Measurements from ENCODE around the gene PTPN11.

DNA sequence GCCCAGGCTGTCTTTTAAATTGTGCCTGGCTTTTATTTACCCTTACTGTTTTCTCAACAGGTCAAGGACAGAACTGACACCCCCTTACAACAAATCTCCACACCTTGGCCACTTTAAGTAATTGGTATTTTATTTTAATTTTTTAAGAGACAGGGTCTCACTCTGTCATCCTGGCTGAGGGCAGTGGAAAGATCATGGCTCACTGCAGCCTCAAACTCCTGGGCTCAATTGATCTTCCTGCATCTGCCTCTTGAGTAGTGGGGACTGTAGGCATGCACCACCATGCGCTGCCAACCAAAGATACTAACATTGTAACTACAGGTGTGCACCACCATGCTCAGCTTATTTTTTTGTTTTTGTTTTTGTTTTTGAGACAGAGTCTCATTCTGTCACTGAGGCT is 109.8 kb downstream of the PTPN11 start:
- TF ChIP-seq, protein P1, sequence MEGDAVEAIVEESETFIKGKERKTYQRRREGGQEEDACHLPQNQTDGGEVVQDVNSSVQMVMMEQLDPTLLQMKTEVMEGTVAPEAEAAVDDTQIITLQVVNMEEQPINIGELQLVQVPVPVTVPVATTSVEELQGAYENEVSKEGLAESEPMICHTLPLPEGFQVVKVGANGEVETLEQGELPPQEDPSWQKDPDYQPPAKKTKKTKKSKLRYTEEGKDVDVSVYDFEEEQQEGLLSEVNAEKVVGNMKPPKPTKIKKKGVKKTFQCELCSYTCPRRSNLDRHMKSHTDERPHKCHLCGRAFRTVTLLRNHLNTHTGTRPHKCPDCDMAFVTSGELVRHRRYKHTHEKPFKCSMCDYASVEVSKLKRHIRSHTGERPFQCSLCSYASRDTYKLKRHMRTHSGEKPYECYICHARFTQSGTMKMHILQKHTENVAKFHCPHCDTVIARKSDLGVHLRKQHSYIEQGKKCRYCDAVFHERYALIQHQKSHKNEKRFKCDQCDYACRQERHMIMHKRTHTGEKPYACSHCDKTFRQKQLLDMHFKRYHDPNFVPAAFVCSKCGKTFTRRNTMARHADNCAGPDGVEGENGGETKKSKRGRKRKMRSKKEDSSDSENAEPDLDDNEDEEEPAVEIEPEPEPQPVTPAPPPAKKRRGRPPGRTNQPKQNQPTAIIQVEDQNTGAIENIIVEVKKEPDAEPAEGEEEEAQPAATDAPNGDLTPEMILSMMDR (IDR thresholded peaks at IDR 0.05 in 2 of 3, conservative IDR thresholded peaks at IDR 0.05 in 1 of 3; ENCODE audit: control insufficient read depth in 2 of 3, extremely low read depth in 1 of 3, insufficient read depth in 1 of 3, low read depth in 3 of 3, low read length in 3 of 3): no peak
- TF ChIP-seq POLR2A (IDR thresholded peaks at IDR 0.05; ENCODE audit: low read depth, low read length) (no peak), CBFB (IDR thresholded peaks at IDR 0.05; ENCODE audit: low read depth) (no peak), EP300 (IDR thresholded peaks at IDR 0.05; ENCODE audit: borderline replicate concordance in 1 of 2, control insufficient read depth in 1 of 2, low read depth in 2 of 2, low read length in 2 of 2) (no peak), RAD21 (IDR thresholded peaks at IDR 0.05; ENCODE audit: insufficient read depth, low read depth, low read length) (no peak), NFIC (IDR thresholded peaks at IDR 0.05; ENCODE audit: low read depth, low read length) (no peak), CHD1 (IDR thresholded peaks at IDR 0.05; ENCODE audit: low read depth, low read length) (no peak), ZNF274 (IDR thresholded peaks at IDR 0.05; ENCODE audit: insufficient read depth, insufficient read length) (no peak), TCF7 (IDR thresholded peaks at IDR 0.05; ENCODE audit: borderline replicate concordance) (no peak), DPF2 (IDR thresholded peaks at IDR 0.05) (no peak), SMC3 (IDR thresholded peaks at IDR 0.05; ENCODE audit: borderline replicate concordance, low read length) (no peak)
- TF ChIP-seq, protein P2, sequence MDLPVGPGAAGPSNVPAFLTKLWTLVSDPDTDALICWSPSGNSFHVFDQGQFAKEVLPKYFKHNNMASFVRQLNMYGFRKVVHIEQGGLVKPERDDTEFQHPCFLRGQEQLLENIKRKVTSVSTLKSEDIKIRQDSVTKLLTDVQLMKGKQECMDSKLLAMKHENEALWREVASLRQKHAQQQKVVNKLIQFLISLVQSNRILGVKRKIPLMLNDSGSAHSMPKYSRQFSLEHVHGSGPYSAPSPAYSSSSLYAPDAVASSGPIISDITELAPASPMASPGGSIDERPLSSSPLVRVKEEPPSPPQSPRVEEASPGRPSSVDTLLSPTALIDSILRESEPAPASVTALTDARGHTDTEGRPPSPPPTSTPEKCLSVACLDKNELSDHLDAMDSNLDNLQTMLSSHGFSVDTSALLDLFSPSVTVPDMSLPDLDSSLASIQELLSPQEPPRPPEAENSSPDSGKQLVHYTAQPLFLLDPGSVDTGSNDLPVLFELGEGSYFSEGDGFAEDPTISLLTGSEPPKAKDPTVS (IDR thresholded peaks at IDR 0.05; ENCODE audit: low read depth, low read length): no peak
- TF ChIP-seq, protein P3, sequence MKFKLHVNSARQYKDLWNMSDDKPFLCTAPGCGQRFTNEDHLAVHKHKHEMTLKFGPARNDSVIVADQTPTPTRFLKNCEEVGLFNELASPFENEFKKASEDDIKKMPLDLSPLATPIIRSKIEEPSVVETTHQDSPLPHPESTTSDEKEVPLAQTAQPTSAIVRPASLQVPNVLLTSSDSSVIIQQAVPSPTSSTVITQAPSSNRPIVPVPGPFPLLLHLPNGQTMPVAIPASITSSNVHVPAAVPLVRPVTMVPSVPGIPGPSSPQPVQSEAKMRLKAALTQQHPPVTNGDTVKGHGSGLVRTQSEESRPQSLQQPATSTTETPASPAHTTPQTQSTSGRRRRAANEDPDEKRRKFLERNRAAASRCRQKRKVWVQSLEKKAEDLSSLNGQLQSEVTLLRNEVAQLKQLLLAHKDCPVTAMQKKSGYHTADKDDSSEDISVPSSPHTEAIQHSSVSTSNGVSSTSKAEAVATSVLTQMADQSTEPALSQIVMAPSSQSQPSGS (IDR thresholded peaks at IDR 0.05; ENCODE audit: low read length): no peak
- TF ChIP-seq, protein P4, sequence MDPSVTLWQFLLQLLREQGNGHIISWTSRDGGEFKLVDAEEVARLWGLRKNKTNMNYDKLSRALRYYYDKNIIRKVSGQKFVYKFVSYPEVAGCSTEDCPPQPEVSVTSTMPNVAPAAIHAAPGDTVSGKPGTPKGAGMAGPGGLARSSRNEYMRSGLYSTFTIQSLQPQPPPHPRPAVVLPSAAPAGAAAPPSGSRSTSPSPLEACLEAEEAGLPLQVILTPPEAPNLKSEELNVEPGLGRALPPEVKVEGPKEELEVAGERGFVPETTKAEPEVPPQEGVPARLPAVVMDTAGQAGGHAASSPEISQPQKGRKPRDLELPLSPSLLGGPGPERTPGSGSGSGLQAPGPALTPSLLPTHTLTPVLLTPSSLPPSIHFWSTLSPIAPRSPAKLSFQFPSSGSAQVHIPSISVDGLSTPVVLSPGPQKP (IDR thresholded peaks at IDR 0.05; ENCODE audit: low read depth, low read length): no peak

Measured in GM12878 (cell line).